ENCODE data around the gene SARS1. TPM values are rescaled to one million over a fixed set of nuclear protein-coding genes. Genes with fewer than 3 reads are reported as not detected.

The SARS1 gene
- total RNA-seq, 4 donors from 2014 or later: 83.2 to 158 (median 102) TPM

- TF ChIP-seq CTCF (IDR thresholded peaks at IDR 0.05): no peak
- H3K27ac ChIP-seq: peak overlapping the region in 1 of 4 donors; percentile 3
- H3K36me3 ChIP-seq: peaks cover 0 to 40% (median 0%) of the 10 kb centered on the region in 3 donors
- no peak overlapping the region for H3K4me3 ChIP-seq
- no peaks in the 10 kb centered on the region for H3K27me3 ChIP-seq
- peak in 1 of 3 donors; percentile 60 for DNase-seq
- no peaks in the 10 kb centered on the region for H3K9me3 ChIP-seq
- peaks cover 0 to 12% (median 0%) of the 10 kb centered on the region in 4 donors for H3K4me1 ChIP-seq
Measured at GRCh38 chr1:109240158-109241152, 26.7 kb downstream of the SARS1 start.

DNA sequence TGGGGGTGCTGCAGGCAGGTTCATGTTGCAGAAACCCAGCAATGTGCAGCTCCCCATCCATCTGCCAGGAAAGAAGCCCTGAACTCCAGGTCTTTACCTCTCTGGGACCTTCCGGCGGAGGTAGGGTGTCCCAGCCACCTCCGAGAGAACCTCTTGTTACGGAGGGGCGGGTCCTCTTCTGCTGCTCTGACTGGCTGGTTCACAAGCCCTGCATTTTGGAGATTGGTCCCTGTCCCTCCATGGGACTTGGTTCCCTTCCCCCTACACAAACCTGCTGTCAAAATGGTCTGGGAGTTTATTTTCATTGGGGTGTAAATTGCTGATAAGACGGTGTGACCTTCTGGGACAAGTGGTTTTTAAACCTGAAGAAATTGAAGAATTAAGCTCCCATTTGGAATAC, 27.6 kb downstream of the SARS1 start:
- Histone ChIP-seq H3K27ac (no peak overlapping the region), H3K4me1 (peaks cover 0 to 12% (median 0%) of the 10 kb centered on the region in 4 donors), H3K9me3 (no peaks in the 10 kb centered on the region), H3K27me3 (no peaks in the 10 kb centered on the region), H3K4me3 (no peak overlapping the region), H3K36me3 (peaks cover 0 to 31% (median 0%) of the 10 kb centered on the region in 3 donors)
- peak in 1 of 3 donors; percentile 38 for DNase-seq
- no peak for TF ChIP-seq CTCF (IDR thresholded peaks at IDR 0.05)
- TF ChIP-seq POLR2A (IDR thresholded peaks at IDR 0.05): no peak

- Histone ChIP-seq H3K4me1 (peaks cover 0 to 12% (median 0%) of the 10 kb centered on the region in 4 donors), H3K4me3 (no peak overlapping the region), H3K27me3 (no peaks in the 10 kb centered on the region), H3K36me3 (peaks cover 0 to 25% (median 0%) of the 10 kb centered on the region in 3 donors), H3K9me3 (no peaks in the 10 kb centered on the region), H3K27ac (no peak overlapping the region)
- TF ChIP-seq CTCF (IDR thresholded peaks at IDR 0.05) (no peak), POLR2A (IDR thresholded peaks at IDR 0.05) (no peak)
- DNase-seq: peak in 1 of 3 donors; percentile 42
Measured at GRCh38 chr1:109241841-109242345, 28.2 kb downstream of the SARS1 start.

GRCh38 chr1:109242387-109242786, 28.7 kb downstream of the SARS1 start:
- Histone ChIP-seq H3K27ac (no peak overlapping the region), H3K36me3 (peaks cover 0 to 20% (median 0%) of the 10 kb centered on the region in 3 donors), H3K9me3 (no peaks in the 10 kb centered on the region), H3K27me3 (no peaks in the 10 kb centered on the region), H3K4me1 (peaks cover 0 to 12% (median 0%) of the 10 kb centered on the region in 4 donors), H3K4me3 (no peak overlapping the region)
- no peak for TF ChIP-seq POLR2A (IDR thresholded peaks at IDR 0.05)
- no peak for TF ChIP-seq CTCF (IDR thresholded peaks at IDR 0.05)
- peak in 1 of 3 donors; percentile 38 for DNase-seq

- DNase-seq: peak in 1 of 3 donors; percentile 36
- Histone ChIP-seq H3K4me1 (peaks cover 0 to 12% (median 0%) of the 10 kb centered on the region in 4 donors), H3K27ac (no peak overlapping the region), H3K9me3 (no peaks in the 10 kb centered on the region), H3K36me3 (peaks cover 0 to 12% (median 0%) of the 10 kb centered on the region in 3 donors), H3K27me3 (no peaks in the 10 kb centered on the region), H3K4me3 (no peak overlapping the region)
- no peak for TF ChIP-seq CTCF (IDR thresholded peaks at IDR 0.05)
- no peak for TF ChIP-seq POLR2A (IDR thresholded peaks at IDR 0.05)
Measured at GRCh38 chr1:109243221-109243620, 29.5 kb downstream of the SARS1 start.

Data from Peyer's patch (tissue), 4 donors.